Measurements from ENCODE around the gene DCAF17. TPM values are rescaled to one million over a fixed set of nuclear protein-coding genes. Genes with fewer than 3 reads are reported as not detected.

DCAF17 gene
- total RNA-seq, 1 donor from 2014 or later: 11.3 TPM

GRCh38 chr2:171400395-171400794 is 33.6 kb upstream of the DCAF17 start:
- Histone ChIP-seq H3K4me1 (no peaks in the 10 kb centered on the region), H3K27ac (no peak overlapping the region), H3K9me3 (no peaks in the 10 kb centered on the region), H3K27me3 (no peaks in the 10 kb centered on the region), H3K36me3 (no peaks in the 10 kb centered on the region), H3K4me3 (no peak overlapping the region)
- TF ChIP-seq CTCF (IDR thresholded peaks at IDR 0.05): no peak
- no peak for ATAC-seq
- intact Hi-C loops (cut with DNase I): no loop called here
- DNase-seq: no peak

GRCh38 chr2:171401947-171402346 is 32.1 kb upstream of the DCAF17 start:
- no peak for TF ChIP-seq CTCF (IDR thresholded peaks at IDR 0.05)

GRCh38 chr2:171402906-171403580 is 31.0 kb upstream of the DCAF17 start:
- Histone ChIP-seq H3K27me3 (no peaks in the 10 kb centered on the region), H3K9me3 (no peaks in the 10 kb centered on the region), H3K36me3 (no peaks in the 10 kb centered on the region), H3K4me1 (no peaks in the 10 kb centered on the region), H3K27ac (no peak overlapping the region), H3K4me3 (no peak overlapping the region)
- TF ChIP-seq CTCF (IDR thresholded peaks at IDR 0.05): no peak
- intact Hi-C loops (cut with DNase I): no loop called here
- ATAC-seq (no peak), DNase-seq (no peak)

More at GRCh38 chr2:171401947-171402346, 32.1 kb upstream of the DCAF17 start:
- no peak overlapping the region for H3K4me3 ChIP-seq
- H3K27me3 ChIP-seq: no peaks in the 10 kb centered on the region
- no peaks in the 10 kb centered on the region for H3K4me1 ChIP-seq
- DNase-seq (no peak), ATAC-seq (no peak)
- no peaks in the 10 kb centered on the region for H3K36me3 ChIP-seq
- no peaks in the 10 kb centered on the region for H3K9me3 ChIP-seq
- intact Hi-C loops (cut with DNase I): no loop called here
- H3K27ac ChIP-seq: no peak overlapping the region

GRCh38 chr2:171404261-171404660 is 29.8 kb upstream of the DCAF17 start:
- no peak for ATAC-seq
- intact Hi-C loops (cut with DNase I): no loop called here

GRCh38 chr2:171404719-171405118 is 29.3 kb upstream of the DCAF17 start:
- Histone ChIP-seq H3K4me3 (no peak overlapping the region), H3K36me3 (no peaks in the 10 kb centered on the region), H3K4me1 (no peaks in the 10 kb centered on the region), H3K27me3 (no peaks in the 10 kb centered on the region), H3K9me3 (no peaks in the 10 kb centered on the region), H3K27ac (no peak overlapping the region)
- intact Hi-C loops (cut with DNase I): no loop called here
- ATAC-seq (no peak), DNase-seq (no peak)
- no peak for TF ChIP-seq CTCF (IDR thresholded peaks at IDR 0.05)

More at GRCh38 chr2:171404261-171404660, 29.8 kb upstream of the DCAF17 start:
- TF ChIP-seq CTCF (IDR thresholded peaks at IDR 0.05): no peak
- Histone ChIP-seq H3K36me3 (no peaks in the 10 kb centered on the region), H3K27ac (no peak overlapping the region), H3K27me3 (no peaks in the 10 kb centered on the region), H3K4me1 (no peaks in the 10 kb centered on the region), H3K9me3 (no peaks in the 10 kb centered on the region), H3K4me3 (no peak overlapping the region)
- DNase-seq: no peak

GRCh38 chr2:171405546-171405945 is 28.5 kb upstream of the DCAF17 start:
- TF ChIP-seq CTCF (IDR thresholded peaks at IDR 0.05): no peak
- DNase-seq (no peak), ATAC-seq (no peak)
- no peaks in the 10 kb centered on the region for H3K36me3 ChIP-seq
- no peak overlapping the region for H3K27ac ChIP-seq
- no peak overlapping the region for H3K4me3 ChIP-seq
- H3K4me1 ChIP-seq: no peaks in the 10 kb centered on the region
- intact Hi-C loops (cut with DNase I): no loop called here
- no peaks in the 10 kb centered on the region for H3K9me3 ChIP-seq
- H3K27me3 ChIP-seq: no peaks in the 10 kb centered on the region
